GM18505 (cell line): ENCODE results near the gene ICAM2.
"Not testable (repeated sequence)": the region's sequence is repeated elsewhere in the genome, so short reads cannot be mapped to it uniquely, and the experiment has no call there.

Experiments used
- ATAC-seq: cut with Tn5 transposase; IDR thresholded peaks from one replicate; pipeline ENCODE4 v1.9.1; 2021; ENCODE audit not compliant: unreplicated experiment
- POLR2A ChIP-seq: IDR thresholded peaks from 4 replicates; pipeline ENCODE4 v1.6.1; 2011; ENCODE audit warnings: borderline replicate concordance; ENCODE audit not compliant: insufficient read depth, insufficient read length; ENCODE audit errors: extremely low read depth

The ICAM2 gene

GRCh38 chr17:63989622-63990345 lies 30.6 kb downstream of the ICAM2 start:
- TF ChIP-seq POLR2A: no peak
- ATAC-seq: no peak

- TF ChIP-seq POLR2A: no peak
- ATAC-seq: no peak
These were observed 31.5 kb downstream of the ICAM2 start for GRCh38 chr17:63988741-63989621.

GRCh38 chr17:63988127-63988478 lies 32.3 kb downstream of the ICAM2 start:
- ATAC-seq: no peak
- TF ChIP-seq POLR2A: no peak

DNA sequence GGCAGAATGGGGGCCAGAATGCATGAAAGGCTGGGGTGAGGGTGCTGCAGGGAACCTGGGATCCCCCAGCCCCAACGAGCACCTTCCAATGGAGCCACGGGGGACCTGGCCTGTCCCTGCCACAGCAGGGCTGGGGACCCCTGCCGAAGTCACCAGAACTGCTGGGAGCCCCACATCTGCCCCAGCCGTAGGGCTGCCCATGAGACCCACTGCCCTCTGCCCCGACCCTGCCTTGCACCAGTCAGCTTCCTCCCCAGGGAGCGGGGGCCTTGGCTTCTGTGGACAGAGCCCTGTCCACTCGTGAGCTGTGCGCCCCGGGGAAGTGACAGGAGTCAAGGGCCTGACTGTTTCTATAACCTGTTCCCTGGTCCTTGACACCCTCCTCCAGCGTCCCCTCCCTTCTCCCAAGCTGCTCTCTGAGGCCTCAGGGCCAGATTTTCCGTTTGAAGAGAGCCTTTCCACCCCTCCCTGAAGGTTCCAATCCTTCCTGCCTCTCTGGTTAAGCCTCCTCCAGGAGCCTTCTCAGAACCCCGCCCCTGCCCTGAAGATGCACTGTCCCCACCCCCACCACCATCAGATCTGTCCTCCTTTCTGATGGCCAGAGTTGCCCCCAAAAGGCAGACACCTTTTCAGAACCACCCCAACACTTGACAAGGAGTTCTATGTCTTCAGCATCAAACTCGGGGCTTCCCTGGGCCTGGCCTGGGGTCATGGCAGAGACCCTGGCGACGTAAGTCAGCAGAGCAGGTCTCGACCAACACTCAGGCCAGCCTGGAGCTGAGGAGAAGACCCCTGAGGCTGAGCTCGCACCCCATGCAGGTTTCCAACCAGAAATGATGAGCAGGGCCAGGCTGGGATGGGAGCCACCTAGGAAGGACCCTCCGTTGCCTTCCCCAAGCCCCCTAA lies 33.0 kb downstream of the ICAM2 start:
- no peak for ATAC-seq
- TF ChIP-seq POLR2A: no peak

- no peak for TF ChIP-seq POLR2A
- no peak for ATAC-seq
These were observed 33.6 kb downstream of the ICAM2 start for GRCh38 chr17:63986821-63987220.

- TF ChIP-seq POLR2A: no peak
- no peak for ATAC-seq
These were observed 34.9 kb downstream of the ICAM2 start for GRCh38 chr17:63985387-63986140.

GRCh38 chr17:63984651-63985386 lies 35.6 kb downstream of the ICAM2 start:
- TF ChIP-seq POLR2A: no peak

GRCh38 chr17:63984236-63984635 lies 36.2 kb downstream of the ICAM2 start:
- no peak for ATAC-seq
- no peak for TF ChIP-seq POLR2A

More at GRCh38 chr17:63984651-63985386, 35.6 kb downstream of the ICAM2 start:
- ATAC-seq: no peak

- no peak for TF ChIP-seq POLR2A
- ATAC-seq: no peak
These were observed 37.1 kb downstream of the ICAM2 start for GRCh38 chr17:63983320-63983719.

- not testable (repeated sequence) for ATAC-seq
These were observed 37.8 kb downstream of the ICAM2 start for GRCh38 chr17:63982641-63983040.

- no peak for ATAC-seq
- no peak for TF ChIP-seq POLR2A
These were observed 41.9 kb downstream of the ICAM2 start for GRCh38 chr17:63978272-63979200.
